ENCODE measurements around the gene GABRR1. TPM values are rescaled to one million over a fixed set of nuclear protein-coding genes. Genes with fewer than 3 reads are reported as not detected.

Gene GABRR1
- total RNA-seq, 1 donor from 2014 or later = not detected

- H3K27ac ChIP-seq = no peak overlapping the region
- no peaks in the 10 kb centered on the region for H3K36me3 ChIP-seq
- intact Hi-C loops (cut with DNase I) = no loop called here
- no peak for DNase-seq (ENCODE audit: extremely low spot score in 2 of 2)
- TF ChIP-seq POLR2AphosphoS5 (IDR thresholded peaks at IDR 0.05; ENCODE audit: insufficient read depth in 1 of 2, low read depth in 1 of 2) = no peak
- TF ChIP-seq POLR2A (IDR thresholded peaks at IDR 0.05) = no peak
- no peak for TF ChIP-seq CTCF (IDR thresholded peaks at IDR 0.05)
- peaks cover 10% of the 10 kb centered on the region for H3K4me1 ChIP-seq
- no peak overlapping the region for H3K4me3 ChIP-seq
- H3K27me3 ChIP-seq = no peaks in the 10 kb centered on the region
- no peaks in the 10 kb centered on the region for H3K9me3 ChIP-seq
Observed at GRCh38 chr6:89140347-89141156, 76.6 kb downstream of the GABRR1 start.

- H3K27ac ChIP-seq = no peak overlapping the region
Observed at GRCh38 chr6:89139509-89140346, 77.4 kb downstream of the GABRR1 start.

DNA sequence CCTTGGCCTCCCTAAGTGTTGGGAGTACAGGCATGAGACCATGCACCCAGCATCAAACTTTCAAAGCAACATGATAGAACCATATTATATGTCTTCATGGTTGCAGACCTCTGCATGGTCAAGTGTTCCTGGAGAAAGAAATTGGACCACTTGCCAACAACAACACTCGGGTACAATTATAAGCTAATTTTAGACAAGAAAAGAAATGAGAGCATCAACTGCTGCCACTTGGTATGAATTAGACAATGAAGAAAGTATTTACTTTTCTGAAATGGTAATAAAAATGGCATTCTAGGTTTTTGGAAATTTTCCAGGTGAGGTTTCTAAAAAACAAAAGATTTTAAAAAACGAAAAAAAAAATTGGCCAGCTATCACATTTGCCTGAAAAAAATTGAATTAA lies 79.0 kb downstream of the GABRR1 start:
- Histone ChIP-seq H3K4me1 (no peaks in the 10 kb centered on the region), H3K27ac (no peak overlapping the region), H3K4me3 (no peak overlapping the region), H3K27me3 (no peaks in the 10 kb centered on the region), H3K36me3 (no peaks in the 10 kb centered on the region), H3K9me3 (no peaks in the 10 kb centered on the region)
- TF ChIP-seq POLR2A (IDR thresholded peaks at IDR 0.05) = no peak
- no peak for TF ChIP-seq POLR2AphosphoS5 (IDR thresholded peaks at IDR 0.05; ENCODE audit: insufficient read depth in 1 of 2, low read depth in 1 of 2)
- TF ChIP-seq CTCF (IDR thresholded peaks at IDR 0.05) = no peak
- intact Hi-C loops (cut with DNase I) = no loop called here
- no peak for DNase-seq (ENCODE audit: extremely low spot score in 2 of 2)

More at GRCh38 chr6:89139509-89140346, 77.4 kb downstream of the GABRR1 start:
- Histone ChIP-seq H3K36me3 (no peaks in the 10 kb centered on the region), H3K9me3 (no peaks in the 10 kb centered on the region), H3K4me3 (no peak overlapping the region), H3K4me1 (peaks cover 5% of the 10 kb centered on the region), H3K27me3 (no peaks in the 10 kb centered on the region)
- no peak for TF ChIP-seq CTCF (IDR thresholded peaks at IDR 0.05)
- TF ChIP-seq POLR2A (IDR thresholded peaks at IDR 0.05) = no peak
- TF ChIP-seq POLR2AphosphoS5 (IDR thresholded peaks at IDR 0.05; ENCODE audit: insufficient read depth in 1 of 2, low read depth in 1 of 2) = no peak
- no peak for DNase-seq (ENCODE audit: extremely low spot score in 2 of 2)
- intact Hi-C loops (cut with DNase I) = no loop called here

GRCh38 chr6:89134723-89135122 lies 82.4 kb downstream of the GABRR1 start:
- intact Hi-C loops (cut with DNase I) = no loop called here
- no peaks in the 10 kb centered on the region for H3K36me3 ChIP-seq

More at GRCh38 chr6:89134723-89135122, 82.4 kb downstream of the GABRR1 start:
- no peak for DNase-seq (ENCODE audit: extremely low spot score in 2 of 2)
- Histone ChIP-seq H3K9me3 (no peaks in the 10 kb centered on the region), H3K27ac (no peak overlapping the region), H3K4me1 (no peaks in the 10 kb centered on the region), H3K4me3 (no peak overlapping the region), H3K27me3 (no peaks in the 10 kb centered on the region)
- no peak for TF ChIP-seq POLR2AphosphoS5 (IDR thresholded peaks at IDR 0.05; ENCODE audit: insufficient read depth in 1 of 2, low read depth in 1 of 2)
- no peak for TF ChIP-seq POLR2A (IDR thresholded peaks at IDR 0.05)
- no peak for TF ChIP-seq CTCF (IDR thresholded peaks at IDR 0.05)

Data from vagina (tissue), 2 donors.